ENCODE data around the gene BTBD8.
"Not testable (repeated sequence)": the region's sequence is repeated elsewhere in the genome, so short reads cannot be mapped to it uniquely, and the experiment has no call there.

The BTBD8 gene

GRCh38 chr1:92080128-92080985 lies at the start of gene BTBD8:
TSS of gene BTBD8 (plus strand) at chr1:92080345. CDS start at chr1:92080572, 227 bp downstream.
- peak; percentile 80 for DNase-seq (ENCODE audit: low read depth)

GRCh38 chr1:92030656-92031107 lies 49.5 kb upstream of the BTBD8 start:
- no peak for DNase-seq (ENCODE audit: low read depth)

GRCh38 chr1:92031281-92032110 lies 48.6 kb upstream of the BTBD8 start:
- no peak for DNase-seq (ENCODE audit: low read depth)

- DNase-seq (ENCODE audit: low read depth) = no peak
These were observed 42.7 kb upstream of the BTBD8 start for GRCh38 chr1:92037400-92037799.

- DNase-seq (ENCODE audit: low read depth) = no peak
These were observed 41.3 kb upstream of the BTBD8 start for GRCh38 chr1:92038695-92039346.

- no peak for DNase-seq (ENCODE audit: low read depth)
These were observed 39.2 kb upstream of the BTBD8 start for GRCh38 chr1:92040971-92041370.

GRCh38 chr1:92043621-92044020 lies 36.5 kb upstream of the BTBD8 start:
- DNase-seq (ENCODE audit: low read depth) = no peak

- no peak for DNase-seq (ENCODE audit: low read depth)
These were observed 34.2 kb upstream of the BTBD8 start for GRCh38 chr1:92045766-92046495.

- no peak for DNase-seq (ENCODE audit: low read depth)
These were observed 28.2 kb upstream of the BTBD8 start for GRCh38 chr1:92051948-92052347.

GRCh38 chr1:92065042-92065441 lies 15.1 kb upstream of the BTBD8 start:
- no peak for DNase-seq (ENCODE audit: low read depth)

- DNase-seq (ENCODE audit: low read depth) = no peak
These were observed 13.8 kb upstream of the BTBD8 start for GRCh38 chr1:92066321-92066720.

GRCh38 chr1:92070892-92071291 lies 9.3 kb upstream of the BTBD8 start:
- DNase-seq (ENCODE audit: low read depth) = no peak

GRCh38 chr1:92074446-92074845 lies 5.7 kb upstream of the BTBD8 start:
- not testable (repeated sequence) for DNase-seq (ENCODE audit: low read depth)

- no peak for DNase-seq (ENCODE audit: low read depth)
These were observed 4.8 kb upstream of the BTBD8 start, which contains the start of gene SETSIP for GRCh38 chr1:92075311-92075710. TSS of gene SETSIP (minus strand) at chr1:92075411. CDS start at chr1:92075411, 0 bp downstream.

GRCh38 chr1:92076363-92076762 lies 3.8 kb upstream of the BTBD8 start:
- no peak for DNase-seq (ENCODE audit: low read depth)

GRCh38 chr1:92078077-92078476 lies 2.1 kb upstream of the BTBD8 start:
- not testable (repeated sequence) for DNase-seq (ENCODE audit: low read depth)

- DNase-seq (ENCODE audit: low read depth) = no peak
These were observed 704 bp upstream of the BTBD8 start for GRCh38 chr1:92079441-92079840.

GRCh38 chr1:92081031-92081430 lies 886 bp downstream of the BTBD8 start:
- no peak for DNase-seq (ENCODE audit: low read depth)

GRCh38 chr1:92084651-92085050 lies 4.5 kb downstream of the BTBD8 start:
- DNase-seq (ENCODE audit: low read depth) = no peak

GRCh38 chr1:92085727-92086126 lies 5.6 kb downstream of the BTBD8 start:
- no peak for DNase-seq (ENCODE audit: low read depth)

GRCh38 chr1:92087542-92087941 lies 7.4 kb downstream of the BTBD8 start:
- no peak for DNase-seq (ENCODE audit: low read depth)

GRCh38 chr1:92091625-92092024 lies 11.5 kb downstream of the BTBD8 start:
- DNase-seq (ENCODE audit: low read depth) = no peak

Data from activated T-cell treated with anti-CD3 and anti-CD28 coated beads for 1 hour (primary cell).